GM21526 (cell line): ENCODE measurements around the gene CYBA.

ENCODE experiments used
- ATAC-seq: cut with Tn5 transposase; IDR thresholded peaks from one replicate; pipeline ENCODE4 v1.9.1; 2021; ENCODE audit warnings: moderate library complexity; ENCODE audit not compliant: unreplicated experiment, low FRiP score

CYBA gene

GRCh38 chr16:88662843-88663606 lies 12.2 kb upstream of the CYBA start, which contains the start of gene MVD:
MVD (minus strand) TSS chr16:88663091; CDS start chr16:88663080, 11 bp downstream.
- ATAC-seq = peak; percentile 85

DNA sequence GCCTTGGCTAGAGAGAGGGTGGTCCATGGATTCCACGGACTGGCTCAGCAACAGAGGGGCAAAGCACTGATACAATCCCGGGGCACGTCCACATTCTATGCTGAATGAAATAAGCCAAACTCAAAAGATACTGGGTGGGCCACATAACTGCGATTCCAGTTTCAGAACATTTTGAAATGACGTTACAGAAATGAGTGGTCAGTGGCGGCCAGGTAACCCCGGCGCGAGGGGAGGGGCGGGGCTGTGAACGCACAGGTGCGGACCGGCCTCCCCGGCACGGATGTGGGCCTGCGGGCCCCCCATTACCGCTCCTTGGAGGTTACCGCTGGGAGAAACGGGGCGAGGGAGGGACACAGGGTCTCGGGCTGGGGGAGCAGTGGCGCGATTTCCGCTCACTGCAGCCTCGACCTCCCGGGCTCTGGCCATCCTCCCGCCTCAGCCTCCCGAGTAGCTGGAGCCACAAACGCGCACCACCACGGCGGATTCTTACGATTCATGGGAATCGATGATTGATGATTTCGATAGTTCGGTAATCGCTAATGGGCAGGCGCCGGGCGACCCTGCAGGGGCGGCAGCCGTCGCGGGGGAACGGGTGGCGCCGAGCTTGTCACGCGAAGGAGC lies 11.5 kb upstream of the CYBA start:
- no peak for ATAC-seq

DNA sequence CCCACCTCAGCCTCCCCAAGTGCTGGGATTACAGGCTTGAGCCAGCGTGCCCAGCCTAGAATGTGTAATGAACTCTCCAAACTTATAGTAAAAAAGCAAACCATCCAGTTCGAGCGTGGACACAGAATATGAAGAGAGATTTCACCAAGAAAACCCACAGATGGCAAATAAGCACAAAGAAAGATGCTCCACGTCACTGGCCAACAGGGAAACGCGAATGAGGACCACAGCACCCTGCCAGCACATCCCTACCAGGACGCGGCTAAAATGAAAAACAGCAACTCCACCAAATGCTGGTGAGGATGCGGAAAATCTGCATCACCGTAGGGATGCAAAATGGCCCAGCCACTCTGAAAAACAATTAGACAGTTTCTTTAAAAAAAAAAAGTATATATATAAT lies 10.6 kb upstream of the CYBA start:
- no peak for ATAC-seq

DNA sequence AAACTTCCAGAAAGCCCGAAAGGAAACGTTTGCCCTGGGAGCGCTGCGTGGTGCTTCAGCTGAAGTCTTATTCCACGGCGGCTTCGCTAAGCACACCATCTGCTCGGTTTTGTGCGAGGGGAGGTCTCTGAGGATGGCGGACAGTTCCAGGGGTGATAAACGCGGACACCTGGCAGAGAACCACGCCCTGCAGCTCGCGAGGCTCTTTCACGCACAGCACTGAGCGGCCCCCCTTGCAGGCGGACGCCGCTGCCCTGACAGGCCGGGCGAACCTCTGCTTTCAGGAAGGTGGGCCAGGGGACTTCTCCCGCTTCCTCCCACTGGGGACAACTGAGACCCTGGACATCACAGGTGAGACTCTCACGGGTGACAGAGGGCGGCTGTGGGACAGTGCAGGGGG lies 8.3 kb upstream of the CYBA start:
- no peak for ATAC-seq

DNA sequence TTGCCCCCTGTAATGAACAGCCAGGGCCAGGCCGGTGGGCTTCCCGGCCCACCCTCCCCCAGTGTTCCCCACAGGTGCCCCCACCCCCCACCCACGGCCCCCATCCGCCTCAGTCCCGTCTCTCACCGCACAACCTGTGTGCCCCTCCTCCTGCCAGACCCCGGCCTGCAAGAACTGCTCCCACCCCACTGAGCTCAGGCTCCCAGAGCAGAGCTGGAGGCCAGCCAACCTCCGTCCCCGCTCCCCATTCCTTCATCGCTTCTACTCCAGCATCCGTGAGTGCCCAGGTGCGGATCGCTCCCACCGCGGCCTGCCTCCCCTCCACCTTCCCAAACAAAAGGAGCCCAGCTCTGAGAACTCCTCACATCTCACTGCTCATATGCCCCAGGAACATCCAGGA lies 7.9 kb upstream of the CYBA start:
- ATAC-seq = no peak

DNA sequence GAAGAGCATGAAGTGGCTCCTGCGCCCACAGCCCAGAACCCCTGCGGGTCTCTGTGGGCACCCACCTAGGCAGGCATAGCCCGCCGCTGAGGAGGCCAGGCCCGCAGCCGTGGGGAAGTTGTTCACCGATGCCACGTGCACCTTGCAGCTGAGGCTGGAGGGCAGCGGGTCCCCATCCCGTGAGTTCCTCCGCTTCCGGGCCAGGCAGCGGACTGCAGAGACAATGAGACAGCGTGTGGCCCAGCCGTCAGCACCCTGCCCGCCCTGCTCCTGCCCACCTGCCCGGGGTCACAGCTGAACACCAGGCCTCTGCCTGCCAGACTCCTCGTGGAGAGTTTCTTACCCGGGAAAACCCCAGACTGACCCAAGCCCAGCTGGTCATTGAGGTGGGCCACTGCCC lies 6.5 kb upstream of the CYBA start:
- no peak for ATAC-seq

- no peak for ATAC-seq
Observed at GRCh38 chr16:88656291-88656980, 5.6 kb upstream of the CYBA start.

GRCh38 chr16:88655733-88656281 lies 5.0 kb upstream of the CYBA start:
- ATAC-seq = no peak

DNA sequence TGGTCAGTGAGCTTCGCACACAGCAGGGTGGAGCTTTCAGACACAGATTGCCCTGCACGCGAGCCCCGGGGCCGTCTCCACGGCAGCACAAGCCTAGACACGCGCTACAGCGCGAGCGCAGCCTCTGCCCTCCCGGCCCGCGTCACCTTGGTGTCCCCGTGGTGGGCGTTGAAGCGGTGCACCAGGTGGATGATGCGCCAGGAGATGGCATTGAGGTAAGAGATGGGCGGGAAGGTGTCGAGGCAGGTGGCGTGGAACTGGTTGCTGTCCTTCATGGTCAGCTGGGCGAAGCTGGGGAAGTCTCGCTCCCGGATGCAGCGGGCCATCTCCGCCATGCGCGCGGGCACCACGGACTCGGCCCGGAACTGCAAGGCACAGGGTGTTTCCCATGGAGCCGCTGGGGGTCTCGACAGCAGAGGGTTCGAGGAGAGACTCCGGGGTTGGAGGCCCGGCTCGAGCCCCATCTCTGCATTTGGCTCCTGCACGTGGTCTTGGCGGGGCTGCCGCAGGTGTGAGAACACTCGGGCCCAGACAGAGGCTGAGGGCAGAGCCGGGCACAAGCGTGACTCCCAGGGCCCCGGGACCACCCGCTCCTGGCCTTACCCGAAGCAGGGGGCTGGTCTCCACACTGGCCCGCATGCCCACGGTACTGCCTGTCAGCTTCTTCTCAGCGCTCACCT lies 4.3 kb upstream of the CYBA start:
- no peak for ATAC-seq

- ATAC-seq = no peak
Observed at GRCh38 chr16:88654363-88655052, 3.7 kb upstream of the CYBA start.

DNA sequence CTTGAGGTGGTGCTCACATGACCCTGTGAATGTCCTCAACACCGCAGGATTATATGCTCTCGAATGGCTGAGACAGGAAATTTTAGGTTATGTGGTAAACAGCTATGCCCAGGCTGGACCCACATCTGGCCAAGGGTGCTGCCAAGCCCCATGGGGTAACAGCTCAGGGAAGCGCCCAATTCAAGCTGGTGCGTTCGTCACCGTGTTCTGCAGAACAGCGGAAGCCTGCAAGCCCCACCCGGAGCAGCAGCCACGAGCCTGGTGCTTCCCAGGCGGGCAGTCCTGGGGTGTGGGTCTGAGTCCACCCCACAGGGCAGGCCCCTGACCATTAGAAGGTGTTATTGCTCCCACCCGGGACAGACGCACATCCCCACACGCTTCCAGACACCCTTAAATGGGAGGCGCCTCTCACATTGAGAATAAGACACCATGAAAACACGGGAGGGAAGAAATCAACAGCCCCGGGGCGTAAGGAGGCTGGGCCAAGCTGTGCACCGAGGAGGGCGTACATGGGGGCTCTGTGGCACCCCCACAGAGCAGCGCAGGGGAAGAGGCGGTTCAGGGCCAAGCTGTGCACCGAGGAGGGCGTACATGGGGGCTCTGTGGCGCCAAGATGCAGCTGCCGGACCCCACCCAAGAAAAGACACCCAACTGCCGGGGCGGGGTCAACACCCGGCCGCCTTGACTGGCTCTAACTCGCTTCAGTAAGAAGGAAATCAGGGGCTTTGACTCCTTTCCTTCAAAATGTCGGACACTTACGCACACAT lies 2.9 kb upstream of the CYBA start:
- ATAC-seq = no peak

- no peak for ATAC-seq
Observed at GRCh38 chr16:88653101-88653500, 2.2 kb upstream of the CYBA start.

DNA sequence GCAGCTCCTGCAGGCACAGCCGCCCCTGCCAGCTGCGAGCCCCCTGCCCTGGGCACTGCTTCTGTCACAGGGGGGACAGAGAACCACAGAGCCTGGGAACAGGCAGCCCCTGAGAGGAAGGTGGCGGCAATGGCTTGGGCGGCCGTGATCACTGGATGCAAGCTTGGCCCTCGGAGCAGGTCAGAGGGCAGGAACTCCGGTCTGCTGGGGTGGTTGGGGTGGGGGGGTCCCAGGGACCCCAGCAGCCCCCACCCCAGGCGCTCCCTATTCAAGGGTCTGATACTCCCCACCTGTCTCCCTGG lies 1.9 kb upstream of the CYBA start:
- no peak for ATAC-seq

- no peak for ATAC-seq
Observed at GRCh38 chr16:88651989-88652761, 1.3 kb upstream of the CYBA start.

- peak; percentile 52 for ATAC-seq
Observed at GRCh38 chr16:88651276-88651988, 579 bp upstream of the CYBA start.

GRCh38 chr16:88649924-88650748 lies 717 bp downstream of the CYBA start:
- ATAC-seq = peak; percentile 14

DNA sequence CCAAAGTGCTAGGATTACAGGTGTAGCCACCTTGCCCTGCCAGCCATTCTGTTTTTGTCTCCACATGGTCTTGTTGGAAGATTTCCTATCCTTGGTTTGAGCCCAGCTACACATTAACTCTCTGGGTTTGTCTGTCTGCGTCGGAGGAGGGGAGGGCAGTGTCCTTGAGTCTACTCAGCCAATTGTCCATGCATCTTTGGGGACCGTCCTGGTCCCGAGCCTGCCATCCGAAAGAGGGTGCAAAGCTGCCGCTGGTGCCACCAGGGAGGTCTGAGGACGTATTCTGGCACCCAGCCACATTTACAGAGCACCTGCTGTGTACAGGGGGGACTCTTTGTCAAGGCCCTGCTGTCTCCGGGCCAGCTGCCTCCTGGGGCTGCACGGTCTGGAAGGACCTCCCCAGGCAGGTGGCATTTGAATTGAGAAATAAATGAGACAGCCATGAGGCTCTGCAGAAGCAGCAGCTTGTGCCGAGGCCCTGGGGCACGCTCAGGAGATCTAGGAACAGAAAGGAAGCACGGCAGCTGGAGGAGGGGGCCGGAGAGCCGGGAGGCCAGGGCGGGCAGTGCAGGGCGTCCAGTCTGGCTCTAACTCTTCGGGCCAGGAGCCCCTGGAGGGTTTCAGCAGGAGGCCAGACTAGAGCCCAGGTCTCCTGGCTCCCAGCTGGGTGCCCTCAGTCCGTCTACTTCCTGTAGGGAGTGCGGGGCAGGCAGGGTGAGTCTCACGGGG lies 1.5 kb downstream of the CYBA start:
- no peak for ATAC-seq
